Urinary bladder (tissue), 4 donors: ENCODE data around the gene RSBN1L. TPM values are rescaled to one million over a fixed set of nuclear protein-coding genes. Genes with fewer than 3 reads are reported as not detected.

ENCODE experiments used
- DNase-seq: peaks from one replicate; pipeline ENCODE4 v3.0.0-alpha.2; 2015; ENCODE audit errors: extremely low spot score
- H3K27ac ChIP-seq: one replicate; pipeline ENCODE4 v1.5.1; 2013; ENCODE audit warnings: low read depth, mild to moderate bottlenecking, moderate library complexity
- H3K36me3 ChIP-seq: one replicate; pipeline ENCODE4 v1.6.1; 2013; ENCODE audit warnings: mild to moderate bottlenecking, moderate library complexity; ENCODE audit not compliant: insufficient read depth
- H3K4me1 ChIP-seq: one replicate; pipeline ENCODE4 v1.6.1; 2013; ENCODE audit warnings: mild to moderate bottlenecking, moderate library complexity; ENCODE audit not compliant: insufficient read depth
- H3K4me3 ChIP-seq: one replicate; pipeline ENCODE4 v1.5.1; 2013; ENCODE audit warnings: low read depth, low read length
- WGBS: extraction: QIAGEN DNeasy Blood & Tissue Kit; methylation state at CpG from one replicate; pipeline ENCODE4 v1.1.7; 2013; 5-methylcytosine and 5-hydroxymethylcytosine counted together
- polyA plus RNA-seq: library from polyadenylated mRNA; stranded (reverse); fragments of 200-250 nt; gene quantifications from one replicate; pipeline ENCODE4 v1.2.3, GENCODE V29; 2013
- total RNA-seq: library from RNA; depleted of rRNA; stranded (reverse); fragments of >200 nt; gene quantifications from one replicate; pipeline ENCODE4 v1.2.3, GENCODE V29; 2014
- donor health status: healthy with polysubstance abuse.
- donor health status: healthy.

The RSBN1L gene
- total and polyA plus RNA-seq, 2 donors: 13.0 to 58.4 TPM

GRCh38 chr7:77824636-77825035 lies 128.4 kb downstream of the RSBN1L start:
- DNase-seq: no peak
- 98% methylated on average over 5 of the region's 5 CpGs for WGBS

GRCh38 chr7:77825131-77825530 lies 128.9 kb downstream of the RSBN1L start:
- no peak overlapping the region for H3K4me3 ChIP-seq
- no peak overlapping the region for H3K27ac ChIP-seq
- 96% methylated on average over 3 of the region's 3 CpGs for WGBS
- no peaks in the 10 kb centered on the region for H3K4me1 ChIP-seq
- no peaks in the 10 kb centered on the region for H3K36me3 ChIP-seq
- no peak for DNase-seq

More at GRCh38 chr7:77824636-77825035, 128.4 kb downstream of the RSBN1L start:
- Histone ChIP-seq H3K36me3 (no peaks in the 10 kb centered on the region), H3K4me3 (no peak overlapping the region), H3K4me1 (no peaks in the 10 kb centered on the region), H3K27ac (no peak overlapping the region)

- DNase-seq: no peak
- WGBS: 90% methylated on average over 2 of the region's 2 CpGs
- Histone ChIP-seq H3K36me3 (no peaks in the 10 kb centered on the region), H3K4me1 (no peaks in the 10 kb centered on the region), H3K4me3 (no peak overlapping the region), H3K27ac (no peak overlapping the region)
Measured at GRCh38 chr7:77826300-77826699, 130.0 kb downstream of the RSBN1L start.

- H3K27ac ChIP-seq: no peak overlapping the region
- H3K4me1 ChIP-seq: no peaks in the 10 kb centered on the region
- H3K4me3 ChIP-seq: no peak overlapping the region
- H3K36me3 ChIP-seq: no peaks in the 10 kb centered on the region
- no peak for DNase-seq
- WGBS: 62% methylated on average over 2 of the region's 2 CpGs
Measured at GRCh38 chr7:77827999-77828398, 131.7 kb downstream of the RSBN1L start.

GRCh38 chr7:77830649-77831355 lies 134.5 kb downstream of the RSBN1L start:
- H3K4me1 ChIP-seq: no peaks in the 10 kb centered on the region
- 88% methylated on average over 8 of the region's 8 CpGs for WGBS
- DNase-seq: no peak

GRCh38 chr7:77831481-77831880 lies 135.2 kb downstream of the RSBN1L start:
- 92% methylated on average over 7 of the region's 7 CpGs for WGBS
- Histone ChIP-seq H3K4me3 (no peak overlapping the region), H3K4me1 (no peaks in the 10 kb centered on the region), H3K27ac (no peak overlapping the region), H3K36me3 (no peaks in the 10 kb centered on the region)
- DNase-seq: no peak

More at GRCh38 chr7:77830649-77831355, 134.5 kb downstream of the RSBN1L start:
- H3K36me3 ChIP-seq: no peaks in the 10 kb centered on the region
- H3K27ac ChIP-seq: no peak overlapping the region
- H3K4me3 ChIP-seq: no peak overlapping the region

GRCh38 chr7:77831953-77832352 lies 135.7 kb downstream of the RSBN1L start:
- H3K4me1 ChIP-seq: no peaks in the 10 kb centered on the region
- H3K4me3 ChIP-seq: no peak overlapping the region
- DNase-seq: no peak
- no peak overlapping the region for H3K27ac ChIP-seq
- no peaks in the 10 kb centered on the region for H3K36me3 ChIP-seq
- WGBS: 81% methylated on average over 1 of the region's 1 CpG

Other genes with a start within 250 kb of the RSBN1L start
- gene PTPN12, start 159.2 kb upstream of the RSBN1L start, total RNA-seq: 136 TPM
- 54.7 TPM for gene PTPN12, start 159.2 kb upstream of the RSBN1L start, polyA plus RNA-seq
- 23.2 TPM for gene TMEM60, start 102.0 kb downstream of the RSBN1L start, total RNA-seq
- gene TMEM60, start 102.0 kb downstream of the RSBN1L start, polyA plus RNA-seq: 16.1 TPM
- gene PHTF2, start 102.3 kb downstream of the RSBN1L start, total RNA-seq: 52.1 TPM
- 10.9 TPM for gene PHTF2, start 102.3 kb downstream of the RSBN1L start, polyA plus RNA-seq